Osteoblast (primary cell): Measurements from ENCODE around the gene OVOL3. TPM values are rescaled to one million over a fixed set of nuclear protein-coding genes. Genes with fewer than 3 reads are reported as not detected.

ENCODE experiments used
- DNase-seq: peaks from one replicate; pipeline ENCODE4 v3.0.0; 2011; ENCODE audit warnings: low spot score, mixed read lengths; ENCODE audit not compliant: insufficient read length; ENCODE audit errors: missing footprints
- H2AFZ ChIP-seq: 2 replicates; pipeline ENCODE4 v1.6.0; 2011; ENCODE audit warnings: mild to moderate bottlenecking, low read length
- H3K27ac ChIP-seq: 2 replicates; pipeline ENCODE4 v1.5.1; 2011; ENCODE audit warnings: mild to moderate bottlenecking, low read depth, low read length, moderate library complexity
- H3K27me3 ChIP-seq: 2 replicates; pipeline ENCODE4 v1.6.0; 2012; ENCODE audit warnings: mild to moderate bottlenecking, control low read depth, inconsistent platforms, low read length, moderate library complexity; ENCODE audit not compliant: insufficient read depth
- H3K36me3 ChIP-seq: 2 replicates; pipeline ENCODE4 v1.5.1; 2011; ENCODE audit warnings: mild to moderate bottlenecking, low read length, control low read depth, moderate library complexity; ENCODE audit not compliant: insufficient read depth
- H3K4me1 ChIP-seq: 2 replicates; pipeline ENCODE4 v1.5.1; 2011; ENCODE audit warnings: mild to moderate bottlenecking, low read length, control low read depth, moderate library complexity; ENCODE audit not compliant: insufficient read depth
- H3K4me2 ChIP-seq: 2 replicates; pipeline ENCODE4 v1.6.0; 2011; ENCODE audit warnings: mild to moderate bottlenecking, low read length; ENCODE audit not compliant: insufficient read depth
- H3K4me3 ChIP-seq: fragments of 200-600 bp; sonication (generic); 3 replicates; pipeline ENCODE4 v1.5.1; 2012; ENCODE audit warnings: mild to moderate bottlenecking, low read length, inconsistent platforms; ENCODE audit not compliant: insufficient read depth
- H3K79me2 ChIP-seq: 2 replicates; pipeline ENCODE4 v1.6.0; 2012; ENCODE audit warnings: mild to moderate bottlenecking, low read length, control low read depth, inconsistent platforms; ENCODE audit not compliant: insufficient read depth
- H3K9me3 ChIP-seq: 2 replicates; pipeline ENCODE4 v1.5.1; 2011; ENCODE audit warnings: low read depth, low read length, control low read depth
- H4K20me1 ChIP-seq: 2 replicates; pipeline ENCODE4 v1.6.0; 2012; ENCODE audit warnings: mild to moderate bottlenecking, low read length, control low read depth; ENCODE audit not compliant: insufficient read depth
- total RNA-seq: library from RNA; depleted of rRNA; stranded (reverse); fragments of >200 nt; gene quantifications from 2 replicates; pipeline ENCODE4 v1.2.3, GENCODE V29; 2012
- TF ChIP-seq, protein P1 (sequence below): IDR thresholded peaks from 2 replicates; pipeline ENCODE4 v1.5.1; 2011; ENCODE audit warnings: mild to moderate bottlenecking, low read depth, low read length, moderate library complexity; ENCODE audit errors: extremely low read depth

OVOL3 gene
- total RNA-seq, 1 donor = not detected

- Histone ChIP-seq H2AFZ (no peak overlapping the region), H3K4me3 (no peak overlapping the region), H3K36me3 (peaks cover 20% of the 10 kb centered on the region), H3K9me3 (no peaks in the 10 kb centered on the region), H3K4me1 (peaks cover 4% of the 10 kb centered on the region), H3K79me2 (no peaks in the 10 kb centered on the region), H3K4me2 (no peak overlapping the region), H3K27ac (no peak overlapping the region), H4K20me1 (peaks cover 6% of the 10 kb centered on the region), H3K27me3 (no peaks in the 10 kb centered on the region)
- DNase-seq = no peak
- TF ChIP-seq, protein P1, sequence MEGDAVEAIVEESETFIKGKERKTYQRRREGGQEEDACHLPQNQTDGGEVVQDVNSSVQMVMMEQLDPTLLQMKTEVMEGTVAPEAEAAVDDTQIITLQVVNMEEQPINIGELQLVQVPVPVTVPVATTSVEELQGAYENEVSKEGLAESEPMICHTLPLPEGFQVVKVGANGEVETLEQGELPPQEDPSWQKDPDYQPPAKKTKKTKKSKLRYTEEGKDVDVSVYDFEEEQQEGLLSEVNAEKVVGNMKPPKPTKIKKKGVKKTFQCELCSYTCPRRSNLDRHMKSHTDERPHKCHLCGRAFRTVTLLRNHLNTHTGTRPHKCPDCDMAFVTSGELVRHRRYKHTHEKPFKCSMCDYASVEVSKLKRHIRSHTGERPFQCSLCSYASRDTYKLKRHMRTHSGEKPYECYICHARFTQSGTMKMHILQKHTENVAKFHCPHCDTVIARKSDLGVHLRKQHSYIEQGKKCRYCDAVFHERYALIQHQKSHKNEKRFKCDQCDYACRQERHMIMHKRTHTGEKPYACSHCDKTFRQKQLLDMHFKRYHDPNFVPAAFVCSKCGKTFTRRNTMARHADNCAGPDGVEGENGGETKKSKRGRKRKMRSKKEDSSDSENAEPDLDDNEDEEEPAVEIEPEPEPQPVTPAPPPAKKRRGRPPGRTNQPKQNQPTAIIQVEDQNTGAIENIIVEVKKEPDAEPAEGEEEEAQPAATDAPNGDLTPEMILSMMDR = no peak
These were observed 38.9 kb upstream of the OVOL3 start for GRCh38 chr19:36072081-36072480.

GRCh38 chr19:36073121-36073876 lies 37.6 kb upstream of the OVOL3 start:
- Histone ChIP-seq H3K4me3 (no peak overlapping the region), H2AFZ (no peak overlapping the region), H3K4me2 (no peak overlapping the region), H3K36me3 (peaks cover 20% of the 10 kb centered on the region), H3K9me3 (no peaks in the 10 kb centered on the region), H3K27ac (no peak overlapping the region), H3K4me1 (peaks cover 4% of the 10 kb centered on the region), H3K27me3 (no peaks in the 10 kb centered on the region), H3K79me2 (no peaks in the 10 kb centered on the region), H4K20me1 (peaks cover 6% of the 10 kb centered on the region)
- TF ChIP-seq, protein P1 = no peak
- no peak for DNase-seq

GRCh38 chr19:36079389-36079945 lies 31.5 kb upstream of the OVOL3 start:
- Histone ChIP-seq H3K27ac (no peak overlapping the region), H3K36me3 (peaks cover 24% of the 10 kb centered on the region)

DNA sequence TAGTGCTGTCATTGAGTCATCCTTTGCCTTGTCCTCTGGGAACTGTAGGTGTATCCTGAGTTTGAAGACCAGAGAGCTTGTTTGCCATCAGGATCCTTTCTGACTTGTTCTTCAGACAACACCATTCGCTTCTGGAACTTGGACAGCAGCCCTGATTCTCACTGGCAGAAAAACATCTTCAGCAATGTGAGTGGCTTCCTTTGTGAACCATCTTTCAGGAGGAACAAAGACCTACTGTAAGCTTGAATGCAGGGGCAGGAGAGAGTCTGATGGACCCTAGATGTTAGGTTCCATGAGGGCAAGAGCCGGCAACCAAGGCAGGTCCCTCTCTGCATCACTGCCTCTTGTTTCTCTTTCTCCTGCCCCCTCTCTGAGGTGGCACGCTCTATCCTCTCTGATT lies 29.6 kb upstream of the OVOL3 start:
- H3K4me1 ChIP-seq = no peaks in the 10 kb centered on the region
- no peak overlapping the region for H3K4me2 ChIP-seq
- H3K27ac ChIP-seq = no peak overlapping the region
- TF ChIP-seq, protein P1 = no peak
- peak; percentile 27 for DNase-seq
- no peak overlapping the region for H3K4me3 ChIP-seq
- H4K20me1 ChIP-seq = no peaks in the 10 kb centered on the region
- no peaks in the 10 kb centered on the region for H3K79me2 ChIP-seq
- H3K27me3 ChIP-seq = no peaks in the 10 kb centered on the region
- H3K9me3 ChIP-seq = no peaks in the 10 kb centered on the region
- H3K36me3 ChIP-seq = peaks cover 31% of the 10 kb centered on the region
- no peak overlapping the region for H2AFZ ChIP-seq

More at GRCh38 chr19:36079389-36079945, 31.5 kb upstream of the OVOL3 start:
- Histone ChIP-seq H3K4me3 (no peak overlapping the region), H3K4me2 (no peak overlapping the region), H4K20me1 (no peaks in the 10 kb centered on the region), H2AFZ (no peak overlapping the region), H3K4me1 (no peaks in the 10 kb centered on the region), H3K27me3 (no peaks in the 10 kb centered on the region), H3K9me3 (no peaks in the 10 kb centered on the region), H3K79me2 (no peaks in the 10 kb centered on the region)
- DNase-seq = no peak
- TF ChIP-seq, protein P1 = no peak
